HG03196 (cell line): ENCODE results near the gene UTP25.

Experiments used
- ATAC-seq: cut with Tn5 transposase; IDR thresholded peaks from one replicate; pipeline ENCODE4 v1.9.1; 2021; ENCODE audit not compliant: unreplicated experiment

Gene UTP25

DNA sequence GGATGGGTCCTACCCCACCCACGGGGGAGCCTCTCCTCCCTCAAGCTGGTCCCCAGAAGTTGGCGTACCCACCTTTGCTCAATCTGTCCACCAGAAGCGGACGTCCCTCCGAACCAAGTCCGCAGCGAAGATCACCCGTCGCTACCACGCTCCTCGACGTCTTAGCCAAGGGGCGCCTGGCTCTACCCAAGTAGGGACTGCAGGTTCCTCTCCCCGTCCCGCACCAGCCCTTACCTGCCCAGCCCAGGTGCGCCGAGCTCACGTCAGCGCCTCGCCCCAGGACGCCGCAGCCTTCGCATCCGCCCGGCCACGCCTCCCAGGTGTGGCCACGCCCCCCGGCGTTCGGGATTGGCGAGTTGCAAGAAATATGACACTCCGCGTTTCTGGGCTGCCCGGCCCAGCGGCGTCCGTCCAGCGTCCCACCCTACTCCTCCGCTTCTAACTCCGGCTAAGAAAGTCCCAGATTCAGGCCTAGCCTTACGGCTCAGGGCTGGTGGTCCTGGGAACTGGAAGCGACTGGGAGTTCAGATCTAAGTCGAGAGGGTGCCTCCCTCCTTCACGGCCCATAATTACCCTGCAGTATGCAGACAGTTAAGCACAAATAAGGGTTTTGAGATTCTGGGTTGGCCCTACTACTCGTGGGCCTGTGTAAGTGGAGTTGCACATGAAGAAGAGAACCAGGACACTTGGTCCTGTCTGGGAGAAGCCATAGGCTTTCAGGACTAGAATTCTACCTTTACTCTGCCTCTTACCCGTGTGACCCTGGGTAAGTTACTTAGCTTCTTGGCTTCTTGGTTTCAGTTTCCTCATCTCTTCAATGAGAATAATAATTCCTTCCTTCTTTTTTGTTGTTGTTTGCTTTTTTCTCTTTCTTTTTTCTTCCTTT, 21.7 kb upstream of the UTP25 start, which contains the start of gene IRF6:
TSS of gene IRF6 (minus strand) at position 268 of the 886 bp plus-strand sequence. CDS start 4,729 bp downstream, outside the sequence.
- ATAC-seq: peak; percentile 61

DNA sequence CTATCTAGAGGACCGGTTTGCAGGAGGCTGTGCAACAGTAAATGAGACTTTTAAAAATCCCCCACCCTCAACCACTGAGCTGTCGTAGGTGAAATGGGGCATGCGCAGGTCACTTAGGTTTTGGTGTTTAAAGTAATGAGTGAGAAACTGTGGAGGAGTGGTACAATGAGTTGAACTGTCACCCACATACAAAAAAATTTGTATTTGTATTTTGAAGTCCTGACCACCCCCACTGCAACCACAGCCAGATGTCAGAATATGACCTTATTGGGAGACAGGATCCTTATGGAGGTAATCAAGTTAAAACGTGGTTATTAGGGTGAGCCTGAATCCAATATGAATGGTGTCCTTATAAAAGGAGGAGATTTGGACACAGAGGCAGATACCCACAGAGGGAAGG, 20.3 kb upstream of the UTP25 start:
- no peak for ATAC-seq

DNA sequence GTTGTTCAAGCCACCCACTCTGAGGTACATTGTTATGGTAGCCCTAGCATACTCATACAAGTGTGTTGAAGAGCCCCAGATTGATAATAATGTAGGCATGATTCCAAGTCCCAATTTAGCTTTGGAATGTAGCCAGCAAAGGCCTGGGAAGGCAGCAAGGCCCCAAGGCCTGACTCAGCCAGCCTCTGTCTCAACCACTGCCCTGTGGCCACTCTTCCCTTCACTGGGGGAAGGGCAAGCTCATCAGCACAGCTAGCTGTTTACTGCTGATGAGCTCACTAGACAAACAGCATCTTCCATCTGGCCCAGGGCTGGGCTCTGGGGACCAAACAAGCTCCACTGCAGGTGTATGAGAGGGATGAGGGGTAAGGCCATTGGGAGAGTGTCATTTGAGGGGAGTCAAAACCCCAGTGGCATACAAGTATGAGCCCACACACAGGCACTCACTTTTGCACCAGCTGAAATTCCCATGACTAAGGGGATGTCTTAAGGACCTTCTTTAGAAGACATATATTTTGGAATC, 19.7 kb upstream of the UTP25 start:
- ATAC-seq: no peak

DNA sequence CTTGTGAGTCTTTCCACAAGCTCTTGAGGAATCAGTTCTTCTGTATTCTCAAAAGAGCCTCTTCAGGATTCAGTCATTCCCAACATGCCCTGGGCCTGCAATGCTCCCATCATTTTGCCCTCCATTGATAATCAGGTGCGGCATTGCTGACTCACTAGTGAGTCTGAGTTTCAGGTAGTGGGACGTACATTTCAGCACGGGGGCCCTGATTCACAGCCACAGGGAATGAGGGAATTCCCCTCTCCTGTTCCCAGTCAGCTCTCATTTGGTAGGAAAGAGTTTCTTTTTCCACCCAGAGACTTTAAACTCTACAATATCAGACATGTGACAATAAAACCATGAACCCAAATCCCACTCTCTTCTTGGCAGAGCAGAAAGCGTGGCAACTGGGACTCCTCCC, 18.2 kb upstream of the UTP25 start:
- ATAC-seq: no peak

DNA sequence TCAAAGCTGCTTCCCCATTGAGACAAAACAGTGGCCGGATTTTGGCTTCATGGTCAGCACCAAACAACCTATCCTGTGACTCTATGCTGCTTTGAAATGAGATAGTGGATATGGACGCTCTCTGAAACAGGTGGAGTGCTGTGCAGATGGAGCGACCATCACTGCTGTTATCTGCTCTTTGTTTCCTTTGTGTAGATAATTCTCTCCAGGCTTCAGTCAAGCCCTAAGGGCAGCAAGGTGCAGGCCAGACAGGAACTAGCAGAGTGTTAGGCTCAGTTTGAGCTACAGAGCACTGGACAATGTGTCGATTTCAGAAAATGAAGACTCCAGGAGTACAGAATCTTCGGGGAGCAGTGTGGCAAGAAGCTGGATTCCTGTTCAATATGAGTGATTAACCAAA, 17.0 kb upstream of the UTP25 start:
- no peak for ATAC-seq

DNA sequence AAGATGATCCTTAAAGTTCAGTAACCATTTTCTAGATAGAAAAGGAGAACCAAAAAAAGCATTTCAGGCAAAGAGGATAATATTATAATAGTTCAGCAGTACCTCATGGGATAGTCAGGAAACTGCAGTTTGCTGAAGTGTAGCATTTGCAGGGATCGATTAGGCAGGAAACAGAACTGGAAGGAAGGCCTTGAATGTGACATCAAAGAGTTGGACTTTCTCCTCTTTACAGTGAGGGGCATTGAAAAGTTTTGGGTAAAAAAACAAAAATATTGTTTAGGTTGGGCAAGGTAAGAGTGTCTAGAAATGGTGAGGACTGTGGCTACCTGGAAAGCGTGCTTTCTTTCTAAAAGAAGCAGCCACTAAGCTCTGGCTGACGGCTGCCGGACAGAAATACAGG, 13.9 kb upstream of the UTP25 start:
- ATAC-seq: no peak

DNA sequence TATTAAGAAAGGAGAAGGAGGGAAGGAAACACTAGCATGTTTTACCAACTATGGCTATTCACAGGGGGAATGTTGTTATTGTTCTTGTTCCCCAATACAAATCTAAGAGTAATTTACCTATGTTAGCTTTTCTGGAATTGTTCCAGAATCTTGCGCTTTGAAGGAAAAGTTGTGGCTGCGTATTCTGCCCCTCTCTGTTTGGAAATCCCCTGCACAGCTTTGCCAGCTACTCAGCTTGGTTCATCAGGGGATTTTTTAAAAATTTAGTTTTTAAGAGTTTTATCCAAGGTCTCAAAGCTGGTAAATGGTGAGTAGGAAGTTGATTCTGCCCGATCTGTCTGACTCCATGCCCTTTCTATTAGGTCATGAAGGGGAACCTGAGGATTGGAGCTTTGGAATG, 12.3 kb upstream of the UTP25 start:
- no peak for ATAC-seq

DNA sequence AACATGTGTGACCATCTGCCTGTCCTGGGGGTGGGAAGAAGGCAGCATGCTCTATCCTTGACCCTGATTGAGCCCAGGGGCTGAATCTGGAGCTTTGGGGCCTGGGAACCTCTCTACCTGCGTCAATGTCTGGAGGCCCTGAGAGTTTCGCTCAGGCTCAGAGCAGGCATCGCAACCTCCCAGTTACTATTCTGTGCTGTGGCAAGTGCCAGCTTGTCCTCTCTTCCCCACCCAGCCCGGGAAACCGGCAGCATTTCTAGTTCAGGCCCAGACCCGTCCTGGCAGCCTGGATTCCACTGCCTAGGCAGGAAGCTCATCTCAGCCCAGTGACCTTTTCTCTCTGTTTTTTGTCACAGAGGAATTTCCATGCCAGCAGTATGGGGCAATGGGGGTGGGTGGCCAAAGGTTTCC, 11.8 kb upstream of the UTP25 start:
- no peak for ATAC-seq

DNA sequence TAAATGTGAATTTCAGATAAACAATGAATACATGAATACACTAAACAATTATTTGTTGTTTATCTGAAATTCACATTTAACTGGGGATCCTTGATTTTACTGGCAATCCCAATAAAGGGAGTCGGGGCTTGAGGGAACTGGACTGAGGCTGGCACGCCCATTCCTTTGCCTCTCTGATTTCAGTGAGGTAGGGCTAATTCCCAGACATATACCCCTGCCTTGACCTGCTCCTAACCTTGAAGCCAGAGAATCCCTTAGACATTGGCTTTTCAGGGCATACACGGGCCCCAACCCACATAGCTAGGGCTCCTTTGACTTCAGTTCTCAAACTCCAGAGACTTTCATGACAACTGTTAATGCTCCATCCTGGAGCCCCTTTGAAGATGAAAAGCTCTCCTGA, 10.8 kb upstream of the UTP25 start:
- ATAC-seq: no peak

DNA sequence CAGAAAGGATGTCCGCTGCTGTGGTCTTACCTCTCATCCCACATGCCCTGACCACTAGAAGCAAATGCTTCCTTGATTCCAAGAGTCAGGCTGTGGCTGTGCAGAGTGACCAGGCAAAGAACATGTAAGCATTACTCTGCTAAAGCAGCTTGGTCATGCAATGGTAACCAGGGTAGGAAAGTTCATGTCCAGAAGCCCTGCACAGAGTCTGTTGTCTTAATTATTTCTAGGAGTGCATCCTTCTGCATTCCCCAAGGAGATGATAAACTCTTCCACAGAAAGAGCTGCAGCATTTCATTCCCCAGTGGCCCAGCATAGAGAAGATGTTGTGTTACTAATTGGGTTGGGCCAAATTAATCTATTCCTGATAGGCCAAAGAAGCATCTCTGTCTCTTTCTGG, 10.1 kb upstream of the UTP25 start:
- ATAC-seq: no peak

DNA sequence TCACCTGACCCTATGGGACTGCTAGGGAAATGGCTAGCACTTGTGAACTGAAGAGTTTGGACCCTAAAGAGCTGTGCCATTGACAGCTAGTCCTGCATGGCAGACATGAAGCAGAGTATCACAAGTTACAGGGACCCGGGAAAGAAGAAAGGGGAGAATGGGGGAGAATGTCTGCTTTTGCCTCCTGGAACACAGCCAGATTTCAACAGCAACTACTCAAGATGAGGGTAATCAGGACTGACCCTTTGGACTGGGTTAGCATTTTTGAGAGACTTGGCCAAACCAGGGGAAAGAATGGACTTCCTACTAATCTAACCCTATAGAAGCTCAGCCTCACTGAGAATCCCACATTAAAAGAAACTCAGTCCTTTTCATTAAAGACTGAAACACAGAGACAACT, 8.7 kb upstream of the UTP25 start:
- ATAC-seq: no peak

DNA sequence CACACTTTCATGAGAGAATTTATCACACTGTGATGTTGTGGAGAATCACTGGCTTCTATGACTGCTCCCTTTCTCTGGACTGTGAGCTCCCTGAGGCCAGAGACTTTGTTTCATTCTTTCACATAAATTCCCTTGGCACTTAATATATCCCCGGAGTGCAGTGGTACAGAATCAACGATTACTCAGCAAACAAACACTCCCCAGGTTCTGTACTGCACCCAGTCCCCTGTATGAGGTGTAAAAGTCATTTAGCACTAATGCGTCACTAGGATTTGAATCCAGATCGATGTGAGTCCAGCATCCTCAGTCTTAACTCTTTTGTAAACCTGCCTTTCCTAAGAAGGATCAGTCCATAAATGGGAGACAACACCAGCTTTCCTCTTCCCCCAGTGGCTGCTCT, 6.8 kb upstream of the UTP25 start:
- ATAC-seq: no peak

DNA sequence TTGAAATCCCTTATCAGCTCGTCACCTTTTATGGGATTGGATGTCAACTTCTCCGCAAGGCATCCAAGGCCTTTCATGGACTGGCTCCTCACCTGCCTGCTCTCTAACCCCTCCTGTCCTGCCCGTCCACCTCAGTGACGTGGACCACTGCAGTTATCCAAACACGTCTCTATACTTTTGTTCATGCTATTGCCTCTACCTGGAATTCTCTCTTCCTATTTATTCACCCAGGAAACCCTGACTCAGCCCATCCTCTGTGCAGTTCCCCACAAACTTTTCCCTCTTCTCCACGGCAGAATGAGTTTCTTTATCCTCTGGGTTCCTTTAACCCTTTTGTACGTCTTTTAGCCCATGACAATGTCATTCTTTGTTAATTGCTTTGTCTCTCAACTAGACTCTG, 5.1 kb upstream of the UTP25 start:
- no peak for ATAC-seq

DNA sequence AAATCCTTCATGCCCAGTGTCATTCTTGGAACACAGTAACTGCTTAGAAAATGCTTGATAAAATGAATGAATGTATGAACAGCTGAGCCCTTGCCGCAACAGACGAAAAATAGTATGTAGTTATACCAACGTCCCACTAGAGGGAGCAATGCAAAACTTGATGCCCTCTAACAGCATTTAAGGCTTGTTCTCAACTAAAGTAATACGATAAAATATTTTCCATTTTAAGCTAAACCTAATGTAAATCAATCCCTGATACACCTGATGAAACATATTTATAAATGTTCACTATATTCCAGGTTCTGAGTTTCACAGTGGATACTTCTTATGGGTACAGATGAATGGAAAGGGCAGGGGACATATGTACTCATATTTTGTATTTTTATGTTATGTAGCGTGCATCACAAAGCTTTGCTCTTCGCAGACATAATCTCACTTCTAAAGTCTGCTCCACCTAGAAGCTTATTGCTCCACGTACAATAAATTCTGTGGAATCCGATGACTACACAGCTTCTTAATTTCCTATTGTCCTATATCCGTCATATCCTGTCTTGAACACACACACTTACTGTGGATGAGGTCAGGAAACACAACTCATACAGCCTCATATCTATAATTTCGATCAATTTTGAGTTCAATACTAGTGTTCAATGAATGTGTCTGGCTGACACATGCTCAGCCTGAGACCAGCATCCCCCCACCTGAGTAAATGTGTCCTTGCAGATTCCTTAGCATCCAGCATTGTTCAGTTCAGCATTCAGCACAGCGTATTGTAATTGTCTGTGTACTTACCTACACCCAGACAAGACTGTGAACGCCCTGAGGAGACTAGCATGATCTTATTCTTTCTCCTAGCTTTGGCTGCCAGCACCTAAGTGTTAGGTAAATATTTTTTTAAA, 4.4 kb upstream of the UTP25 start:
- no peak for ATAC-seq

DNA sequence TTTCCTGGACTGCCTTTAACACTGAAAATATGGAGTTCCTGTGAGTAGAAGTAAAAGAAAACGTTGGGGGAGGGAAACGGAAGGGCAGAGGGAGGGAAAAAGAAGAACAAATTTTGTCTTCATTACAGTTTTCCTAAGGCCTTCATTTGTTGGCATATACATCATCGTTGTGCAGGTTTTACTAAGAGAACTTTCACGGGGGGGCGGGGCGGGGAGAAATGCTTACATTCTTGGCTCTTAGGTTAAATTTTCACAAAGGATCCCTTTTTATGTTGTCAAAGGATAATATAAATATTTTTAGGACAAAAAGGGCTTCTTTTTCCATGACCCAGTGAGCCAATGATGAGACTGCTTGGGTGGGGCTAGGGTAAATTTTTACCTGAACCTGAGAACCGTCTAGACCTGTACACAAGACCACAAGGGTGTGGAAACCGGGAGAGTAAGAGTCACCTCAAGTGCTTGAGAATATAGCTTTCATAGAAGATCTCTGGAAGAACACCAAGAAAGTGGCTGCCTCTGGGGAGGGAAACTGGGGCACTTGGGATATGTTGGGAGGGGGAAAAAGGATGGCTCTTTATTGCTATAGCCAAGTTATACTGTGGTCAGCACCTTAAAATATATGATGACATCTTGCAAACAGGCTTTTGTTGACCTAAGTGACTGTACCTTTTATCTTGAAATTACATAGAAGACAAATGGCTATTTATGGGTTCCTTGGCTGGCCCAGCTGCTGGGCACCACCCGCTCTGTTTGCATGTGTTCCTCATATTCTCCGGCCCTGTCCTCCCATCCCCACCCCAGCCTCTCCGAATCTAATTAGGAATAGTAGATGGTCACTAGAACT, 2.0 kb upstream of the UTP25 start:
- ATAC-seq: no peak

DNA sequence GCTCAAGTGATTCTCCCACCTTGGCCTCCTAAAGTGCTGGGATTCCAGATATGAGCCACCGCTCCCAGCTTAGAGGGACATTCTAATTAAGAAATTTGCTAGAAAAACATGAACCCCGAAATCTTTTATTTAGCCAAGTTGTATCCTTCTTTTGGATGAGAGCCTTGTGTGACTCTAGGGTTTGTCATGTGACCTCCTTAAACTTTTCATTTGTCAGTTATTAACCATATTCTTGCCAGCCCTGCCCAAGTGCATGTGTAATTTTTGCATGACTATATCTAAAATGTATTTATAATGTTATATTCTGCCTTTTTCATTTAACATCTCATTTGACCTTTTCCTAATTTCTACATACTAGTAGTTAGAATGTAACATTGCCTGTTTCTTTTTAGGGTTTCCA, 1.9 kb downstream of the UTP25 start:
- no peak for ATAC-seq

DNA sequence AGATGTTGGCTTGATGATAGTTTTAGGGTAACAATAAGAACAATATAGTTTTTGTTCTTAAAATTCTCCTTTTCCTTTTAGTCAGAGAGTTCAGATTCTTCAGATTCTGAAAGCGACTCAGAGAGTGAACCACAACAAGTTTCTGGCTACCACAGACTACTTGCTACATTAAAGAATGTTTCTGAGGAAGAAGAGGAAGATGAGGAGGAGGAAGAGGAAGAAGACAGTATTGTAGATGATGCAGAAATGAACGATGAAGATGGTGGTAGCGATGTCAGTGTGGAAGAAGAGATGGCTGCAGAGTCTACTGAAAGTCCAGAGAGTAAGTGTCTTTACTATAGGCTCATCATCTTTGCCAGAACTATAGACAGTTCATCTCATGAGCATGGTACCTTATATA, 3.0 kb downstream of the UTP25 start:
- no peak for ATAC-seq

DNA sequence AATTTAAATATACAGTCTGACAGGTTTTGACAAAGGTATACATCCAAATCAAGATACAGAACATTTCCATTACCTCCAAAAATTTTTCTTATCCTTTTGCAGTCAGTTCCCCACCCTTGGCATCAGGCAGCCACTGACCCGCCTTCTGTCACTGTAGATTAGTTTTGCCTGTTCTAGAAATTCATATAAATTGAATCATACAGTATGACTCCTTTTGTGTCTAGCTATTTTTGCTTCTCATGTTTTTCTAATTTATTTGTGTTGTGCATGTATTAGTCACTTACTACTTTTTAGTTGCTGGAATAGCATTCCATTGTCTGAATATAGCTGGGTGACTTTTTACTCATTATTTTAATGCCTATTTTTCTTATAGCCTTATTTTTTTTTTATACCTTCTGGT, 3.8 kb downstream of the UTP25 start:
- ATAC-seq: no peak

DNA sequence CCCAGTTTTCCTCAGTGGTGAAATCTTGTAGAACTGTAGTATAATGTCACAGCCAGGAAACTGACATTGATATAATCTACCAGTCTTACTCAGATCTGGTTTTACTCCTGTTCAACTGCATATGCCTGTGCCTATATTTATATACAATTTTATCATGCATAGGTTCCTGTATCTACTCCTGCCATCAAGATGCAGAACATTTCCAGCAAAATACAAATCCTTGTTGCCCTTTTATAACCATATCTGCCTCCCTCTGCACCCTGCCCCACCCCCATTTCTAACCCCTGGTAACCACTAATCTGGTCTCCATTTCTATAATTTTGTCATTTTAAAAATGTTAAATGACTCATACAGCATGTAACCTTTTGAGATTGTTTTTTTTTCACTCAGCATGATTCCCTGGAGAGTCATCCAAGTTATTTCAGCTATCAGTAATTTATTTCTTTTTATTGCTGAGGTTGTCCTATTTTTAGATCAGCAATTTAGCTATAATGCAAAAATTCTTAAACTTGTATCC, 8.1 kb downstream of the UTP25 start:
- ATAC-seq: no peak

DNA sequence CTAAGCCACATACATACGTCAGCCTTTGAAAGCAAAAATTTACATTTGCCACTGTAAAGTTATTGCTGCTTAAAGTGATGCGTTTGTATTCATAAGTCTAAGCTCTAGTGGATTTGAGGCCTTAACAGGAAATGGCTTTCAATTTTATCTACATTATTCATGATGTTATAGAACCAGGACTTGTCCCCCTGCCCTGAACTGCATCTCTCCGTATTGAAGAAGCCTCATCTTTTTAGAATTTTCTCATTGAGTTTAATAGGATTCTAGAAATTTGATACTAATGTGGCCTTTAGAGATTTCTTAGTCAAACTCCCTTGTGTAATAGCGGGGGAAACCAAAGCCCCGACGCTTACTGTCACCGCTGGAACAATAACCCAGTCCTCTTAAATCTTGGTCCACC, 9.9 kb downstream of the UTP25 start:
- no peak for ATAC-seq

DNA sequence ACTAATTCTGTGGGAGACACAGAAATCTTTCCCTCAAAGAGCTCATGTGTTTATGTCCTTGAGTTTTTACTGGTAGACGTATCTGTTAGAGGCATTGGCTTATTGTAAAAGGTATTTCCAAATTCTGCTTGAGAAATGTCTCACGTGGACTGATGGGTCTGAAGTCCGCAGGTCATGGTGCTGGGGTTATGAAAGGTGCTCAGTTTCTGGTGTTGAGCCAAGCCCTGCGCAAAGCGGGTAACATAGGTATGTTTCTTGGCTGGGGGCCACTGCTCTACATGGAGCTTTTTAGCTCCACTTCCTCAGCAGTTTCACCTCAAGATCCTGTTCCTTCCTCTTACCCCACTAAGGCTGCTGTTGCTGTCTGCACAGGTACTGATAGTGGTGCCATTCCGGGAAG, 10.8 kb downstream of the UTP25 start:
- ATAC-seq: no peak
